Effector memory CD4-positive, alpha-beta T cell (primary cell): ENCODE measurements around the gene RANGAP1.

Experiments used
- DNase-seq, 3 donors: peaks; one replicate each; pipeline ENCODE4 v3.0.0-alpha.2; 2020
- H3K27ac ChIP-seq: 2 replicates; pipeline ENCODE4 v1.7.0; 2013; ENCODE audit warnings: mild to moderate bottlenecking, low read length, moderate library complexity; ENCODE audit not compliant: insufficient read depth, poor library complexity, severe bottlenecking
- H3K27me3 ChIP-seq: replicated peaks from 2 replicates; pipeline ENCODE4 v1.7.0; 2013; ENCODE audit warnings: mild to moderate bottlenecking, low read length; ENCODE audit not compliant: insufficient read depth, control insufficient read depth, poor library complexity, severe bottlenecking
- H3K36me3 ChIP-seq: 2 replicates; pipeline ENCODE4 v1.7.0; 2013; ENCODE audit warnings: mild to moderate bottlenecking, low read length, moderate library complexity; ENCODE audit not compliant: control insufficient read depth, insufficient read depth
- H3K4me1 ChIP-seq: 2 replicates; pipeline ENCODE4 v1.7.0; 2013; ENCODE audit warnings: low read length, mild to moderate bottlenecking; ENCODE audit not compliant: control insufficient read depth, insufficient read depth, poor library complexity, severe bottlenecking
- H3K4me3 ChIP-seq: 2 replicates; pipeline ENCODE4 v1.7.0; 2013; ENCODE audit warnings: low read length, low read depth, mild to moderate bottlenecking; ENCODE audit not compliant: insufficient read depth, poor library complexity, severe bottlenecking
- H3K9me3 ChIP-seq: 2 replicates; pipeline ENCODE4 v1.7.0; 2013; ENCODE audit warnings: mild to moderate bottlenecking, low read length, moderate library complexity; ENCODE audit not compliant: control insufficient read depth
- total RNA-seq, 3 donors: gene quantifications; one replicate each; lab custom pipeline; 2026; lab: John Stamatoyannopoulos, UW

Gene RANGAP1, protein sequence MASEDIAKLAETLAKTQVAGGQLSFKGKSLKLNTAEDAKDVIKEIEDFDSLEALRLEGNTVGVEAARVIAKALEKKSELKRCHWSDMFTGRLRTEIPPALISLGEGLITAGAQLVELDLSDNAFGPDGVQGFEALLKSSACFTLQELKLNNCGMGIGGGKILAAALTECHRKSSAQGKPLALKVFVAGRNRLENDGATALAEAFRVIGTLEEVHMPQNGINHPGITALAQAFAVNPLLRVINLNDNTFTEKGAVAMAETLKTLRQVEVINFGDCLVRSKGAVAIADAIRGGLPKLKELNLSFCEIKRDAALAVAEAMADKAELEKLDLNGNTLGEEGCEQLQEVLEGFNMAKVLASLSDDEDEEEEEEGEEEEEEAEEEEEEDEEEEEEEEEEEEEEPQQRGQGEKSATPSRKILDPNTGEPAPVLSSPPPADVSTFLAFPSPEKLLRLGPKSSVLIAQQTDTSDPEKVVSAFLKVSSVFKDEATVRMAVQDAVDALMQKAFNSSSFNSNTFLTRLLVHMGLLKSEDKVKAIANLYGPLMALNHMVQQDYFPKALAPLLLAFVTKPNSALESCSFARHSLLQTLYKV
- total RNA-seq = 121 to 147 (median 140) reads per million in 3 donors

DNA sequence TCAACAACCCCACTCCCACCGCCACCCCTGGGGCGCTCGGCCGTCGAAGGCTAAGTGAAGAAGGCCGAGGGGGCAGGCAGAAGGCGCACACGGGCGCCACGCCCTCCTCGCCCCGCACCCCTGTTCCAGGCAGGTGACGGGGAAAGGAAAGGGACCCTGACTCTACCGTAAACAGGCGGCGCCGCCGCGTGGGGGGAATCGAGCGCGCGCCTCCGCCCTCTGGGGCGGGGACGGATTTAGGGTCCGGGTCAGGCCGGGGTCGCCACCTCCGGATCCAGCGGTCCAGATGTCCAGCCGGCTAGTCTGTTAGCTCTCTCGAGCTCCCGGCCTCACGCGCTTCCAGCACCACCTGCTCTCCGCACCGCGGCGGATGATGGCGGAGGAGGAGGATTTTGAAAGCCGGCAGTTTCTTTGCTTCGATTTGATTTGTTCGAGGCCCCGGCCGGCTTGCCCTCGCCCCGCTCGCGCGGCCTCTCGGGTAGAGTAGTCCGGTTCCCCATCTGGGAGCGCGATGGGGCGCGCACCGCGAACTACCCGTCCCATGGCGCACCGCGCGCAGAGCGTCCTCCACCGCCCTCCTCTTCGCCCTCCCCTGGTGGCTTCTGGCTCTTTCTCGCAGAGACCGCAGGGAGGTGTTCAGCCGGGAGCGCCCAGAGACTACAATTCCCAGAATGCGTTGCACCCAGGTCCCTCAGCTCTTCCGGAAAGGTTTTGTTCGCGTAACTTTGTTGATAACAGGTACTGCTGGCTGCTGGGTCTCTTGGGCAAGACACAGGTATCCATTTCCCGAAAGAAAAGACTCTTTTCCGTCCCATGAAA, at the start of gene RANGAP1:
Gene RANGAP1, minus strand, starts transcription at position 368 of the 819 bp plus-strand sequence. CDS start 5,143 bp downstream, outside the sequence.
- Histone ChIP-seq H3K27me3 (no peaks in the 10 kb centered on the region), H3K4me1 (peaks cover 8% of the 10 kb centered on the region)

DNA sequence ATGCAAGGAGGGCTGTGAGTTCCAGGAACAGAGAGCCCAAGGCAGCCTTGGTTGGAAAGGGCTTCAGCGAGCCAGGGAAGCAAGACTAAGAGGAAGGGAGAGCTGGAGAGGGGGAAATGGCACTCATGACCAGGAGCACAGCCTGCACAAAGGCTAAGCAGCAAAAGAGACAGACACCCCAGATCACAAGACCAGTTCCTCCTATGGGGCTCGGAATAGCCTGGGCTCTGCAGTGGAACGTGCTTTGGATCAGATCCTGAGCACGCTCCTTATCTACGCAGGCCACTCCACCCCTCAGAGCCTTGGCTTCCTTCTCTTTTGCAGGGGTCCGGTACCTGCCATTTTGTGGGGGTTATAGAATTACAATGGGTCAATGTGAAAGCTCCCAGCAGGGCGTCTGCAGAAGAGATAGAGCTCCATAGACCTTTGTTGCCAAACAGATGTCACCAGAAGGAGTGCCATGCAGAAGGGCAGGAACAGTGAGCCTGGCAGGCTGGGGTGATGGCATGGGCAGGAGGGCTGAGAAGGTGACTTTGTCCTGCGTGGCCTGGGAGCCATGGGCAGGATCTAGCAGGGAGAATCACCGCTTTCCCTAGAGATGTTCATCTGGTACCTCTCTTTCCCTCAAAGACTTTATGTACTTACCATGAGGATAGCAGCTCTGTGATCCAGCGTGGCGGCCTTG, 49.1 kb upstream of the RANGAP1 start:
- no peaks in the 10 kb centered on the region for H3K4me1 ChIP-seq
- DNase-seq = no peak
- peaks cover 37% of the 10 kb centered on the region for H3K36me3 ChIP-seq
- no peak overlapping the region for H3K4me3 ChIP-seq
- no peaks in the 10 kb centered on the region for H3K27me3 ChIP-seq
- H3K9me3 ChIP-seq = no peaks in the 10 kb centered on the region
- H3K27ac ChIP-seq = no peak overlapping the region

More for the DNA sequence above, at the start of gene RANGAP1:
- Histone ChIP-seq H3K27ac (peak within 1 kb of the TSS; percentile 99), H3K36me3 (peaks cover 10% of the 10 kb centered on the region), H3K9me3 (no peaks in the 10 kb centered on the region), H3K4me3 (peak within 1 kb of the TSS; percentile 85)
- DNase-seq = peak; percentile 95 to 97 (median 97)

DNA sequence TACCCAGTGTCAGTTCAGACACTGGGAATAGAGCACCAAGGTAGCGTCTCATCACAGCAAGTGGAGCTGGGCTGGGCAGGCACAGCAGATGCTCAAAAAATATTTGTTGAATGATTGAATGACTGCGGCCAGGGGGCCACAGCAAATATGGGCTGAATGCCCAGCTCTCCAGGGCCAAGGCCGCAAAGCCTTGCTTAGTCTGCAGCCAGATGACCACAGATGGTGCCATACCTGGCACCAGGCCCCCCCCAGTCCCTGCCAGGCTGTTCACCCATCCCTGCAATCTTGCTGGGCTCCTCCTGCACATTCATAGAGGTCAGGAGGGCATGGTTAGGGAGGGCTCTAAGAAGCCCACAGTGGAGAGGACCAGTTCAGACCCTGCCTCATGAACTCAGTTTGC, 48.2 kb upstream of the RANGAP1 start:
- no peak for DNase-seq
- Histone ChIP-seq H3K27ac (no peak overlapping the region), H3K27me3 (no peaks in the 10 kb centered on the region), H3K9me3 (no peaks in the 10 kb centered on the region), H3K36me3 (peaks cover 40% of the 10 kb centered on the region), H3K4me1 (no peaks in the 10 kb centered on the region), H3K4me3 (no peak overlapping the region)

DNA sequence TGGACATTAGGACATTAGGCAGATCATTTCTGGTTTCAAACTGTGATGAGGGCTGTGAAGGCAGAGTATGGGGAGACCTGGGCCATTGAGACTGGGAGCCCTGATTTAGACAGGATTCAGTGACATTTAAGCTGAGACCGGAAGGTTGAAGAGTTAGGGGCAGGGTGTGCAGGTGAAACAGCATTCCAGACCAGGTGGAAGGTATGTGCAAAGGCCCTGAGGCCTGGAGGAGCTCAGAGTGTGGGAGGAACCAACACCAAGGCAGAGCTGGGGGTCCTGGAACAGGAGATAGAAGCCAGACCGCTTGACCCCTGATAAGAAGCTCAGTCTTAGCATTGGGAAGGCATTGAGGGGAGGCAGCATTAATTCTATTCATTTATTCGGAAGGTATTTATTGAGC, 47.8 kb upstream of the RANGAP1 start:
- no peak overlapping the region for H3K27ac ChIP-seq
- H3K36me3 ChIP-seq = peaks cover 36% of the 10 kb centered on the region
- H3K9me3 ChIP-seq = no peaks in the 10 kb centered on the region
- no peaks in the 10 kb centered on the region for H3K27me3 ChIP-seq
- H3K4me3 ChIP-seq = no peak overlapping the region
- no peak for DNase-seq
- H3K4me1 ChIP-seq = no peaks in the 10 kb centered on the region

DNA sequence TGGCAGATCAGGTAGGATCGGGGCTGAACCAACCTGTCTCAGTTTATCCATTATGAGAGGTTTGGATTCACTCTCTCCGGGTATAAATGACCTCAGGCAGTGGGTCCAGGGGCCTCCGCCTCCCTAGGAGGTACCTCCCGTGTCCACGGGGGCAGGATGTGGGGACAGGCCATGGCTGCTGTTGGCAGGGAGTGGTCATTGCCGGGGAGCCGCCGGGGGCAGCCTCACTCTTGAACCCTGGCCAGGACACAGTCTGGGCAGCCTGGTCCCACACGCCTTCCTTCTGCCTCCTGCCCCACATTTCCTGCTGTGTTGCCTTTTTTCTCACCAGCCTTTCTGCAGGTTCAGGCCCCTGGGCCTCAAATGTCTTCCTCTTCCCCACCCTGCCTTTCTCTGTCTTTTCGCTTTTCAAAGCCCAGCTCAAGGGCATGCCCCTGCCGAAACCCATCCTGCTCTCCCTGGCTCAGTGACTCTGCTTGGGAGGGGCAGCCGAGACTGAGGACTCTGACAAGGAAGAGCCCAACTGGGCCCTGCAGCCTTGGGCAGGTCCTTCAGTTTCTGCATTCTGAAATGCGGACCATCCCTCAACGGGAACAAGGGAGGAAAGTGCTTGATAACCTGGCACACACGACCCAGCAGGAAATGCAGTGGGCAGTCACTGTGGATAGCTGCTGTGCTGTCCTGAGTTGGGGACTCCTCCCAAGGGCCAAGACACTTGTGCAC, 46.4 kb upstream of the RANGAP1 start:
- no peaks in the 10 kb centered on the region for H3K27me3 ChIP-seq

DNA sequence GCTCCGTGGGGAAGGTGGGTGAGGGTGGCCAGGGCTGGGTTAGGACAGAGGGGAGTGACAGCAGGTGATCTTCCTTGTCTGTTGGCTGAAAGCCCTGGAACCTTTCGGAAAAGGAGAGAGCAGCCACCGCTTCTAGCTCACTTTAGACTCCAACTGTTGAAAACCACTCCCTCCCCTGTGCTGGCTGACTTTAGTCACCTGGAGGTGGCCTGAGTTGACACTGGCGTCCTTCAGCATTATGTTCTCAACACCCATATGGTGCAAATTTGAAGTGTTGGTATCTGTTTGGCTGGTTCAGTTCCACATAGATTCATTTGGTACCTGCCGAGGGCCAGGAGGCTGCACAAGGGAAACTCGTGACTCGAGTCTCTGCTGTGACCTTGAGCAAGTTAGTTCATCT, 44.2 kb upstream of the RANGAP1 start:
- no peak for DNase-seq
- Histone ChIP-seq H3K4me3 (no peak overlapping the region), H3K36me3 (peaks cover 67% of the 10 kb centered on the region), H3K27me3 (no peaks in the 10 kb centered on the region), H3K9me3 (no peaks in the 10 kb centered on the region), H3K27ac (no peak overlapping the region), H3K4me1 (no peaks in the 10 kb centered on the region)

More for the DNA sequence above, 46.4 kb upstream of the RANGAP1 start:
- no peak overlapping the region for H3K27ac ChIP-seq
- no peak for DNase-seq
- H3K4me3 ChIP-seq = no peak overlapping the region
- peaks cover 45% of the 10 kb centered on the region for H3K36me3 ChIP-seq
- H3K9me3 ChIP-seq = no peaks in the 10 kb centered on the region
- H3K4me1 ChIP-seq = no peaks in the 10 kb centered on the region

DNA sequence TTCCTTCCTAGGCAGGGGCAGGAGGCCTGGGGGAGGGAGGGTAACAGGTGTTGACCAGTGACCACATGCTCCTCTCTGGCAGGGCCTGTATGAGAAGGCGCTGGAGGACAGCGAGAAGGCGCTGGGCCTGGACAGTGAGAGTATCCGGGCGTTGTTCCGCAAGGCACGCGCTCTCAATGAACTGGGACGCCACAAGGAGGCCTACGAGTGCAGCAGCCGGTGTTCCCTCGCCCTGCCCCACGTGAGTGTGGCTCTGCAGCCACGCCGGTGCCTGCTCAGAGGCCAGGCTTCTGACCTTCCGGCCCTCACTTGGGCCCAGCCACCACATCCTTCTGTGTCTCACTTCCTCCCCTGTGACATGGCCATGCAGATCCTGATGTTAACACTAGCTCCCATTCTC, 41.1 kb upstream of the RANGAP1 start:
- Histone ChIP-seq H3K36me3 (peaks cover 73% of the 10 kb centered on the region), H3K4me1 (no peaks in the 10 kb centered on the region), H3K4me3 (no peak overlapping the region), H3K27me3 (no peaks in the 10 kb centered on the region), H3K9me3 (no peaks in the 10 kb centered on the region), H3K27ac (no peak overlapping the region)
- no peak for DNase-seq

DNA sequence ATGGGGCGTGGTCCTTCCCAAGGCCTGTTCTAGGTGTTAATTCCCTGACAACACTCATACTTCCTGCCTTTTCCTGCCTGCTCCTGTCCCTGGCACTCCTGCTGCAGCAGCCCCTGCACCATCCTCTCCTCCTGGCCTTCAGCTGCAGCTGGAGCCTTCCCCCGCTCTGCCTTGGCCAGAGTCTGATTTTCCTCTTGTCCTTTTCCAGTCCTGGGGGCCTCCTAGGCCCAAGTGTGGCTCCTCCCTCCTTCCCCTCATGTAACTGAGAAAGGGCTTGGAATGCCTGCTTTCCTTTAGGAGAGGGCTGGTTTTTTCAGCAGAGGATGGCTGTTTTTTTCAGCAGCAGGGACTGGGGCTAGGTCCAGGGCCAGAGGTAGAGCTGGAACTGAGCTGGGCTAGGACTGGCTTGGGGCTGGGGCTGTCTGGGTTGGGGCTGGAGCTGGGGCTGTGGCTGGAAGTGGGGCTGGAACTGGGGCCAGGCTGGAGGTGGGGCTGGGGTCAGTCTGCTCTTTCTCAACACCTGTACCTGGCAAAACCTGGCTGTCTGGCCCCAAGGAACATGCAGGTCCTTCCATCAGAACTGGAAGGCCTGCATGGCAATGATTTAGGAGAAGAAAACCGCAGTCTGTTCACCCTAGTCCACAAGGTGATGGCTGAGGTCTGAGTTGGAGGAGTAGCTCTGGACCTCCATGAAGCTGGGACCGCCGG, 39.0 kb upstream of the RANGAP1 start:
- no peaks in the 10 kb centered on the region for H3K4me1 ChIP-seq
- no peak overlapping the region for H3K27ac ChIP-seq
- peaks cover 63% of the 10 kb centered on the region for H3K36me3 ChIP-seq

More for the DNA sequence above, 39.0 kb upstream of the RANGAP1 start:
- H3K4me3 ChIP-seq = no peak overlapping the region
- no peak for DNase-seq
- no peaks in the 10 kb centered on the region for H3K27me3 ChIP-seq
- H3K9me3 ChIP-seq = no peaks in the 10 kb centered on the region
